HT1080 (cell line): ENCODE results near the gene TLCD1. TPM values are rescaled to one million over a fixed set of nuclear protein-coding genes. Genes with fewer than 3 reads are reported as not detected.
"Not testable (repeated sequence)": the region's sequence is repeated elsewhere in the genome, so short reads cannot be mapped to it uniquely, and the experiment has no call there.

Experiments
- DNase-seq: peaks from one replicate; pipeline ENCODE4 v3.0.0-alpha.2; 2015; ENCODE audit warnings: low read depth
- total RNA-seq: library from RNA; depleted of rRNA; stranded (reverse); fragments of >200 nt; shearing (Covaris generic); gene quantifications from 2 replicates; pipeline ENCODE4 v1.2.3, GENCODE V29; 2014

The TLCD1 gene
- total RNA-seq, 1 experiment from 2014 or later = 28.8 TPM

DNA sequence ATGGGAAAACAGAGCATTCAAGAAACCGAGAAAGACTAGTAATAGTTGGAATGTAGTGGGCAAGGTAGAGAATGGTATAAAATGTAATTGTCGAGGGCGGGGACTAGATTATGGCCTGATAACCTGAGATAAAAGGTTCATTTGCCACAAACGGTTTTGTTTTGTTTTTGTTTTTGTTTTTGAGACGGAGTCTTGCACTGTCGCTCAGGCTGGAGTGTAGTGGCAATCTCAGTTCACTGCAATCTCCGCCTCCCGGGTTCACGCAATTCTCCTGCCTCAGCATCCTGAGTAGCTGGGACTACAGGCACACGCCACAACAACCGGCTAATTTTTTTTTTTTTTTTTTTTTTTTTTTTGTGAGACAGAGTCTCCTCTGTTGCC is 3.9 kb upstream of the TLCD1 start:
- DNase-seq = no peak

DNA sequence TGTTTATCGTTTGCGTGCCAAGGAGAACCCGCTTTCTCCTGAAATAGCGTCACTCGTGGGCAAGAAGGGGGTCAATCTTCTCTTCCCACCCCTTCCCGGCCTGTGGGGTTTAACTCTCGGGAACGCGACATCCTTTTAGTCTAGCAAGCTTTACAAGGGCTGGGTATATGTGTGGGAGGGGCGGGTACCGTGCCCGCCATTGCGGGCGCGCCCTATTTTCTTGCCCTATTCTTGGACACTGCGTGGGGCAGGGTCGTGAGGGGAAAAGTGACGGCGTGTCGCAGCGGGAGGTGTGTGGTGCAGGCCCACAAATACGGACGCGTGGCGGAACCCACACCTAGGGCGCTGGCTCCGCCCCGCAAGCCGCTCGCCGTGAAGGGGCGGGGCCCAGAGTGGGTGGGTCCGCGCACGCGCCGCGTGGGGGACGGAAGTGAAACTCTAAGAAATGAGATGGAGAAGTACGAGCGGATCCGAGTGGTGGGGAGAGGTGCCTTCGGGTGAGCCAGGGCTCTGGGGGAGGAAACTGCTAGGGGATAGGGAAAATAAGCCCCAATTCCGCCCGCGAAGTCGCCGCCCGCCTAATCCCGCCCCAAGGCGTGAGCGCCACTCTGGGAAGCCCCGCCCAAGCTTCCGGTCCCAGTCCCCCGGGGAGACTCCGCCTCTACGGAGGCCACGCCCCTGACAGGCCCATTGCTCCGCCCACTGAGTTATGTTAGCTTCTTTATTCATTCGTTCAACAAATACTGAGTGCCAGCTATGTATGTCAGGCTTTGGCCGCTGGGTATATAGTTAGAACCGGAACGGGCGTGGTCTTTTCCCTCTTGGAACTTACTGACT is 2.5 kb upstream of the TLCD1 start, which contains the start of gene NEK8:
TSS of gene NEK8 (plus strand) at position 425 of the 837 bp plus-strand sequence. CDS start at position 451, 26 bp downstream.
- DNase-seq = peak; percentile 91

DNA sequence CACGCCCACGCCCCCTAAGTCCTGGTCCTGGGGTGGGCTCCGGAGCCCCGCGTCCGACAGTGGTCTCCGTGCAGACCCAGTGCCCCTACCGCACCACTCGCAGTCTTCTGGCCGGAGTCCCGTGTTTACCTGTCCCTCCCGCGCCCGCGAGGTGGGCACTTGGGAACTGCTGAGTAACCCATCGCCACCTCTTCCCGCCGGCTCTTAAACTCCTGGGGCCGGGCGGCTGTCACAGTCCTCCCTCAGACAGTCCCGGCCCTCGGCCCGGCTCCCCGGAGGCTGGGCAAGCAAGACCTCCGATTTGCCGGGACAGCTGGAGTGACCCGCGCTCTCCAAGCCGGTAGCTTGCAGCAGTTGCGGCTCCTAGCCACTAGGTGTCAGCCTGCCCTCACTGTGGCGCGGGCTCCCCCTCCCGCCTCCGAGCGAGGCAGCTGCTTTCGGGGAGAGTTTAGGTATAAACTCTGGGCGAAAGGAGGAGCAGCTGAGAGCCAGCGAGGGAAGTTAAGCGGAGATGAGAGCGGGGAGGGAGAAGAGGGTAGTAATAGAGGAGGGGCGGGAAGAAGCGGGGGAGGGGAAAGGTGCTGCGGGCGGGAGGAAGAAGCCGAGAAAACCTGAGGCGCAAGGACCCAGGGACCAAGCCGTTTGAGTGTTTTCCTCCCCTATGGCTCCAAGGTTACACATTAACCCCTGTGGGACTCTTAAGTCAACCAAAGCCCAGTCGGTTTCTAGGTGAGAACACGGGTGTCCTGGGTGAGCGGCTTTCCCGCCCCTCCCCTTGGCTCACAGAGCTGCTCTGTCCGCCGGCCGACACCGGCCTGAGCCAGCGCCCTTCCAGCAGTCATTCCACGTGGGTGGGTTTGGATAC is 826 bp upstream of the TLCD1 start:
- DNase-seq = peak; percentile 95

GRCh38 chr17:28725660-28726225 is 290 bp downstream of the TLCD1 start:
- peak; percentile 89 for DNase-seq

GRCh38 chr17:28725166-28725659 is 820 bp downstream of the TLCD1 start:
- peak; percentile 79 for DNase-seq

DNA sequence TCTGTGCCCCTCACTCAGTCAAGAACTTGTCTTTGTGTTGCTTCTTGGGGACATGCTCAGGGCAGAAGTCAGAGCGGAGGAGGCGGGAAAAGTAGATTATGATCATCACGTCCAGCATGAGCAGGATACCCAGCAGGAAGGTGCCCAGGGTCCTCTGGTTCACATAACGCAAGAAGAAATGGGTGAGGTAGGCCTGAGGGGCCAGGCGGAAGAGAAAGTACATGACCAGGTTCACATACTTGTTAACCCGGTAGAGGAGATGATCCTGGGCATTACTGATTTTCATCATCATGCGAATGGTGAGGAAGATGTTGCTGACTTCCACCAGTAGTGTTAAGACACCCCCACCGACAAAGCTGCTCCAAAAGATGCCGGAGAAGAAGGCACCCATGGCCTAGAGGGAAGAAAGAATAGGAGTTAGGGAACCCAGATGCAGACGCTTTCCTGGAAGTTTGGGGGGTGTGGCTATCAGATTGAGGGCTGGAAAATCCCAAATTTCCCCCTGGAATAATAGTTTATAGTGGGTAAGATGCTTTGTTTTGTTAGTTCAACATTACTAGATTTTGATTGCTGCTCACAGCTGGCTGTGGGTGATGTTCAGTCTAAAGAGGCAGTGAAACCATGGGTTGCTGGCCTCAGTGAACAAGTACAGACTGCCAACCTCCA is 1.4 kb downstream of the TLCD1 start:
- no peak for DNase-seq

DNA sequence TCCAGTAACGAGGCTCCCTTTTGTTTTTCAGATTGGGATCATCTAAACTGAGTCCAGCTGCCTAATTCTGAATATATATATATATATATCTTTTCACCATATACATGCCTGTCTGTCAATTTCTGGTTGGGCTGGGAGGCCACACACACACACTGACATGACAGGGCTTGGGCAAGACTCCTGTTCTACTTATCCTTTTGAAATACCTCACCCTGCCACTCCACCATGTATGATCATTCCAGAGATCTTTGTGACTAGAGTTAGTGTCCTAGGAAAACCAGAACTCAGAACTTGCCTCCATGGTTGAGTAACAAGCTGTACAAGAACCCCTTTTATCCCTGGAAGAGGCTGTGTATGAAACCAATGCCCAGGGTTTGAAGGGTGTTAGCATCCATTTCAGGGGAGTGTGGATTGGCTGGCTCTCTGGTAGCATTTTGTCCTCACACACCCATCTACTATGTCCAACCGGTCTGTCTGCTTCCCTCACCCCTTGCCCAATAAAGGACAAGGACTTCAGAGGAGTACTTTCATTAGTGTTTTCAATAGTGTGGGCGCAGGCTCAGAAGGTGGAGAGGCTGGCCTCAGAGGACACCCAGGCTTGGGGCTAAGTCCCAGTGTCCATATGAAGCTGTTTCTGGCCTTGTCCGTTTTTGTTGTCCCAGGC is 2.1 kb downstream of the TLCD1 start:
- not testable (repeated sequence) for DNase-seq

DNA sequence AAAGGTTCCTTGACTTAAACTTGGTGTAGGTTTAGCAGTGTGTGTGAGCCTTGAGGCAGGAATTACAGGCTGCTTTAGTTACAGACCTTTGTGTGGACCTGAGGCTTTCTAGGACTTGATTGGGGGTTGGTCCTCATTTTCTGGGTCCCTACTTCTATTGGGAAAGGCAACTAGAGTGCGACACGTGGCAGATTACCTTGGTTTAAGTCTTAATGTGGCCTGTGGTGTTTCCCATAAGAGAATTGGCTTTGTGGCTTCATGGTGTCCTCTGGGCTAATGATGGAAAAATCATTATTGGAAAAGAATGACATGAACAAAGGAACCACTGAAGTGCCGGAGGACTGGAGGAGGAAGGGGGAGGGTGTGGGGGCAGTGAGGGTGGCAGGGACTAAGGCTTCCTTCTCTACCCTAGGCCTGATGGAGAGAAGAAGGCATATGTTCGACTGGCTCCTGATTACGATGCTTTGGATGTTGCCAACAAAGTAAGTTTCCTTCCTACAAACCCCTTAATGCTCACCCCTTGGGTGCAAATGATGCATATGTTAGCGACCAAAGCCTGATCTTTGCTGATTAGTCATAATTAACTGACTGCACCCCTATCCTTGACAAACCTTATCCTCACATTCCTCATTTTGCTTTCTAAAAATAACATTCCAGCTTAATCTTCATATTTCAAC is 2.7 kb downstream of the TLCD1 start:
- no peak for DNase-seq

DNA sequence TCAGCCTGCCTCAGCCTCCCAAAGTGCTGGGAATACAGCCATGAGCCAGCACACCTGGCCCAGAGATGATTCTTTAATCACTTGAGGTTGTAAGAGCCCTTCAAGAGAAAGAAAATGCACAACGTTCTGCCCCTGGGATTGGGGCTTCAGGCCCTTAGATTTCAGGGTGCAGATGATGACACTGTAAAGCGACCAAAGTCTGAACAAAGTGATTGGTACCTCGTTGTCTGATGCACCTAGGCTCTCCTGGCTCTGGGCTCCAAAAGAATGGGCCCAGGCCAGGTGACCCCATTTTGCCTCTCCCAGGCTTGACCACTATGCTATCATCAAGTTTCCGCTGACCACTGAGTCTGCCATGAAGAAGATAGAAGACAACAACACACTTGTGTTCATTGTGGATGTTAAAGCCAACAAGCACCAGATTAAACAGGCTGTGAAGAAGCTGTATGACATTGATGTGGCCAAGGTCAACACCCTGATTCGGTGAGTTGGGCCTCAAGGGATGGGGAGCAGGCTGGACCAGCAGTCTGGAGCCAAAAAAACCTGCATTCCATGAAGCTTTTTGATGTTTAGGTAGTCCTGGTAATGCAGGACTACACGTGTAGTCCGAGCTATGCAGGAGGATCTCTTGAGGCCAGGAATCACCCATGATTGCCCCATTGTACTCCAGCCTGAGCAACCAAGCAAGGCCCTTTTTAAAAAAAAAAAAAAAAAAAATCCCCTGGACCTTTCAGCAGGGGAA is 3.4 kb downstream of the TLCD1 start:
- no peak for DNase-seq

DNA sequence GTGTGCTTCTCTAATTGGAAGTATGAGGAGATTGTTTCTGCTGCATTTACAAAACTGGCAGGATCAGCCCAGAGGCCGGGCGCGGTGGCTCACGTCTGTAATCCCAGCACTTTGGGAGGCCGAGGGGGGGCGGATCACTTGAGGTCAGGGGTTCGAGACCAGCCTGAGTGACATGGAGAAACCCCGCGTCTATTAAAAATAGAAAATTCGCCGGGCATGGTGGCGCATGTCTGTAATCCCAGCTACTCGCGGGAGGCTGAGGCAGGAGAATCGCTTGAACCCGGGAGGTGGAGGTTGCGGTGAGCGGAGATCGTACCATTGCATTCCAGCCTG is 5.1 kb downstream of the TLCD1 start:
- not testable (repeated sequence) for DNase-seq

DNA sequence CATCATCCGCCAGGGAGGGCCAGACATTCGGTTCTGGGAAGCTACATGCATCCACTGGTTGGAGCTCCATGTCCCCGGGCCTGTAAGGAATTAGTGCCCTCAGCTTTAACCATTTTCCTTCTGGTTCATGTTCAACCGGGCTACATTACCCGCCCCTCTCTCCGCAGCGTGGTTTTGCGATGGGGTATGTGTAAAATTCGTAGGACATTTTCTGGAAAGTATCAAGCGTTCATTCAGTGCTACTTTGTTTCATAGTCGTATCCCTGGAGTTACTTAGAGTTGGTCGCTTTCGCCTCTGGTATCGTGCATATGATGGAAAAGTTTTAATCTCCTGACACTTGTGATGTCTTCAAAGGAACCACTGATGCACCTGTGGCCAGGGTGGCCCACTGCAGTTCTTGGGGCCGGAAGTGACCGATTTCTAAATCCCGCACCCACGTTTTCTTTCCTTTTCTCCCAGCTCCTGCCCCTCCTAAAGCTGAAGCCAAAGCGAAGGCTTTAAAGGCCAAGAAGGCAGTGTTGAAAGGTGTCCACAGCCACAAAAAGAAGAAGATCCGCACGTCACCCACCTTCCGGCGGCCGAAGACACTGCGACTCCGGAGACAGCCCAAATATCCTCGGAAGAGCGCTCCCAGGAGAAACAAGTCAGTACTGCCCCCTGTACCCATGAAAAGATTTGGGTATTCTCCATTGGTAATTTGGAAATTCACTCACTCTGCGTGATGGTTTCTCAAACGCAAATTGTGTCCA is 5.6 kb downstream of the TLCD1 start:
- no peak for DNase-seq

- no peak for DNase-seq
These were observed 7.0 kb downstream of the TLCD1 start for GRCh38 chr17:28719021-28719433.

GRCh38 chr17:28718333-28719020 is 7.6 kb downstream of the TLCD1 start:
- no peak for DNase-seq

DNA sequence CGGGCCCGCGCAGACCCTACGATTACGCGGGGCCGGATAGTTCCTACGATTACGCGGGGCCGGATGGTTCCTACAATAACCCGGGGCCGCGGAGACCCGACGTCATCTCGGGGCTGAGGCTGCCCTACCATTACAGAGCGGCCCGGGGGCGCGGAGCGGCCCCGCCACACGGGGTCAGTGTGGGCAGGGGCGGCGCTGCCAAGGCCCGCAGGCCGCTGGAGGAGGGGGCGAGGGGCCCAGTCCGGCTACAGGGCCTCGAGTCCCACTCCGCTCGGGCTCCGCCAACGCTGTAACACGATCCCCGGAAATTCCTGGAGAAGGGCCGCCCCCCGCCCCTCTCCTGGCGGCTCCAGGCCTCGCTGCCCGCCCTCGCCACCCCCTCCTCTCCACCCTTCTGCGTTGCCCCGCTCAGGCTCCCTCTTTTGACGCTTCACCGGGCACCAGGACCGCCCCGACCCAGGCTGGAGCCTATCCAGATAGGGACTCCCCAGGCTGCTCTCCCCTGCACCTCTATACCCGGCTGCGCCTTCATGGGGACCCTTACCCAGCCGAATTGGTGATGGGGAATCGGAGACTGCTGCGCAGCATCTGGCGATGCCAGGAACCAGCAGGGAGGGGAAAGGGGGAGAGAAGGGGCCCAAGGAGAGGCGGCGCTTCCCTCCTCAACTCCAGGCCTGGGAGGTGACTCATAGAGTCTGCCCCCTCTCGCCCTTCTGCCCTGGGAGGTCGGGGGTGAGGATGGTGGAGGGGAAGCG is 8.3 kb downstream of the TLCD1 start, which contains the start of gene RAB34:
TSS of gene RAB34 (minus strand) at position 291 of the 755 bp plus-strand sequence. CDS start 602 bp downstream, outside the sequence.
- DNase-seq = peak; percentile 79

DNA sequence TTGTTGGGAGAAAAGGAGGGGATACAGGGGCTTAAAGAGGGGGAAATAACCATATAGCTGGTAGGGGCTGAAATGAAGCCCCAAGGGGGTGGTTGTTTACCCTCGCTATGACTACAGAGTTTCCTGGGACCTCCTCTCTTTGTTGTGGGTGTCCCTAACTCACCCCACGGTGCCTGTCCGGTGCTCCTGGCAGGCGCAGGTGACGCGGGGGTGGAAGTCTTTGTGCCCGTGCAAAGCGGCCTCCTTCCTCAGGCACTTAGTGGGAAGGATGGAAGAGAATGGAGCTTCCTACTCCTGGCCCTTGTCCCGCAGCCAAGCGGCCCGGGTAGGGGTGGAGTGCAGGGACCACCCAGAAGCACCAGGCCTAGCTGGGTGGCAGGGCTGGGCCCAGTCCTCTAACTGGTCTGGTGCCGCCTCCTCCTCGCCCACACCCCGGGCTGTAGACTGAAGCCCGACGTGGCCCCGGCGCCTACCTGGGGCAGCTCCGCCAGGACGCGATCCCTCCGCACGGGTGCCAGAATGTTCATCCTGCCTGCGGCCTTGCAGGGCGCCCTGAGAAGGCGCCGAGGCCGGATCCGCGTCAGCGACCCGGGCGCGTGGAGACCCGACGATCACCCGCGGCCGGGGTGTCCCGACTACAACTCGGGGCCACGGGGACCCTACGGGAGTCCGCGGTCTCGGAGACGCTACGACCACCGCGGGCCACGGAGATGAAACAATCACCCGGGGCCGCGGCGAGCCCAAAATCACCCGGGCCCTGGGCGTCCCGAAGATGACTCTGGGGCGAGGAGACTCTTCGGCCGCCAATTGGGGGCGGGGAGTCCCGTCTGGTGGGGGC is 9.1 kb downstream of the TLCD1 start:
- no peak for DNase-seq

DNA sequence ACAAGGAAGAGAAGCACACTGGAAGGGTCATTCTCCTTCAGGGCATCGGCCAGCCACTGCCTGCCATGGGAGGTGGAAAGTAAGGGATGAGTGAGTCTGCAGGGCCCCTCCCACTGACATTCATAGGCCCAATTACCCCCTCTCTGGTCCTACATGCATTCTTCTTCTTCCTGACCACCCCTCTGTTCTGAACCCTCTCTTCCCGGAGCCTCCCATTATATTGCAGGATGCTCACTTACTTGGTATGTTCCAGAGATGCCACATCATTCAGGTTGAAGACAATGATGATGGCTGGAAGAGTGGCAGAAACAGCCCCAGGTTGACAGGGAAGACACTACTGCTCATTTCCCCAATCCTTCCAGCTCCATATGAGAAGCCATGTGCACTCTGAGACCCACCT is 10.8 kb downstream of the TLCD1 start:
- no peak for DNase-seq
